H1 (cell line): ENCODE results near the gene TMED10. TPM values are rescaled to one million over a fixed set of nuclear protein-coding genes. Genes with fewer than 3 reads are reported as not detected.

Source experiments
- CTCF ChIA-PET: fragments of 300-600 bp; sonication (Branson Sonifier 250); formaldehyde crosslinking; loops from one replicate; lab custom pipeline; 2021; ENCODE audit not compliant: partially characterized antibody; lab: Charles Lee
- POLR2A ChIA-PET: fragments of 300-600 bp; sonication (Branson Sonifier 250); formaldehyde crosslinking; loops from one replicate; lab custom pipeline; 2021; ENCODE audit warnings: inconsistent platforms; ENCODE audit not compliant: partially characterized antibody; lab: Charles Lee
- DNase-seq, 2 experiments: peaks; one replicate each; pipeline versions ENCODE4 v3.0.0 to v3.0.0-alpha.2; 2010 to 2022; ENCODE audit warnings: low spot score in 2 of 2, low read depth in 1 of 2, mixed read lengths in 1 of 2
- FAIRE-seq: peaks from 2 replicates; lab custom pipeline; 2011; peaks lifted over from hg19 to GRCh38; lab: Jason Lieb, UNC
- H2AFZ ChIP-seq: 2 replicates; pipeline ENCODE4 v1.8.1; 2012; ENCODE audit warnings: low read length, inconsistent platforms
- H2AK5ac ChIP-seq: 2 replicates; pipeline ENCODE4 v1.6.1; 2013; ENCODE audit warnings: low read depth, low read length
- H2BK120ac ChIP-seq: replicated peaks from 2 replicates; pipeline ENCODE3; 2013; ENCODE audit warnings: low read depth, low read length, inconsistent platforms
- H2BK12ac ChIP-seq: 2 replicates; pipeline ENCODE4 v1.6.1; 2013; ENCODE audit warnings: low read depth, low read length
- H2BK15ac ChIP-seq: 2 replicates; pipeline ENCODE4 v1.6.1; 2013; ENCODE audit warnings: low read length
- H2BK20ac ChIP-seq: 2 replicates; pipeline ENCODE4 v1.6.1; 2013; ENCODE audit warnings: low read length
- H2BK5ac ChIP-seq: 2 replicates; pipeline ENCODE4 v1.6.1; 2013; ENCODE audit warnings: low read depth, low read length
- H3K14ac ChIP-seq: 2 replicates; pipeline ENCODE4 v1.6.1; 2013; ENCODE audit warnings: inconsistent platforms; ENCODE audit not compliant: insufficient read length
- H3K18ac ChIP-seq: 2 replicates; pipeline ENCODE4 v1.6.1; 2013; ENCODE audit warnings: low read length; ENCODE audit errors: extremely low read depth
- H3K23ac ChIP-seq: 2 replicates; pipeline ENCODE4 v1.6.1; 2013; ENCODE audit warnings: inconsistent platforms; ENCODE audit not compliant: insufficient read length
- H3K23me2 ChIP-seq: 2 replicates; pipeline ENCODE4 v1.6.1; 2013; ENCODE audit warnings: low read depth, low read length
- H3K27ac ChIP-seq: 2 replicates; pipeline ENCODE4 v1.6.1; 2011; ENCODE audit warnings: low read depth, low read length, inconsistent platforms
- H3K27me3 ChIP-seq, 4 experiments: replicated peaks in 1 of 4; 1 replicate in 1 of 4; 2 replicates in 3 of 4; pipeline versions ENCODE4 v1.6.1 to v1.8.1; 2011 to 2013; ENCODE audit warnings: low read length in 3 of 4, mild to moderate bottlenecking in 3 of 4, inconsistent platforms in 2 of 4, mixed read lengths in 2 of 4, moderate library complexity in 1 of 4; ENCODE audit not compliant: control insufficient read depth in 3 of 4, insufficient read depth in 3 of 4; ENCODE audit errors: extremely low read depth in 1 of 4
- H3K36me3 ChIP-seq, 4 experiments: 2 replicates each; pipeline versions ENCODE4 v1.6.1 to v1.8.1; 2011 to 2013; ENCODE audit warnings: mild to moderate bottlenecking in 4 of 4, low read length in 3 of 4, moderate library complexity in 2 of 4, control low read depth in 1 of 4, inconsistent platforms in 1 of 4; ENCODE audit not compliant: insufficient read depth in 4 of 4, control insufficient read depth in 2 of 4
- H3K4ac ChIP-seq: replicated peaks from 2 replicates; pipeline ENCODE3; 2013; ENCODE audit warnings: low read length, low read depth, mixed read lengths, inconsistent platforms; ENCODE audit not compliant: insufficient read length
- H3K4me1 ChIP-seq, 4 experiments: replicated peaks in 1 of 4; 1 replicate in 1 of 4; 2 replicates in 3 of 4; pipeline versions ENCODE4 v1.6.1 to v1.8.1; 2011 to 2013; ENCODE audit warnings: low read length in 3 of 4, inconsistent platforms in 2 of 4, mixed read lengths in 1 of 4; ENCODE audit not compliant: insufficient read depth in 4 of 4, control insufficient read depth in 3 of 4
- H3K4me2 ChIP-seq, 2 experiments: 2 replicates each; pipeline versions ENCODE4 v1.6.1 to v1.8.1; 2011 to 2013; ENCODE audit warnings: low read depth in 2 of 2, low read length in 2 of 2, control low read depth in 1 of 2, inconsistent platforms in 1 of 2, mild to moderate bottlenecking in 1 of 2; ENCODE audit not compliant: insufficient read depth in 1 of 2
- H3K4me3 ChIP-seq, 4 experiments: fragments of 200-600, 300-600 bp in 1 of 4; sonication (generic), shearing (Covaris generic), sonication (Bioruptor Twin) in 1 of 4; 2 replicates each; pipeline versions ENCODE4 v1.5.1 to v1.8.1; 2011 to 2016; ENCODE audit warnings: low read length in 4 of 4, low read depth in 3 of 4, control low read depth in 2 of 4, inconsistent platforms in 2 of 4, mild to moderate bottlenecking in 2 of 4, mixed read lengths in 1 of 4, moderate library complexity in 1 of 4; ENCODE audit not compliant: insufficient read depth in 2 of 4; ENCODE audit errors: extremely low read depth in 1 of 4
- H3K56ac ChIP-seq: replicated peaks from 2 replicates; pipeline ENCODE3; 2013; ENCODE audit warnings: low read depth, mild to moderate bottlenecking, mixed read lengths, low read length, inconsistent platforms; ENCODE audit not compliant: insufficient read length
- H3K79me1 ChIP-seq: 2 replicates; pipeline ENCODE4 v1.6.1; 2013; ENCODE audit warnings: low read depth, low read length, control low read depth
- H3K79me2 ChIP-seq, 2 experiments: 2 replicates each; pipeline versions ENCODE4 v1.6.1 to v1.8.1; 2012 to 2013; ENCODE audit warnings: low read length in 2 of 2, mild to moderate bottlenecking in 2 of 2, inconsistent platforms in 1 of 2; ENCODE audit not compliant: insufficient read depth in 2 of 2, control insufficient read depth in 1 of 2
- H3K9ac ChIP-seq, 4 experiments: replicated peaks in 1 of 4; 1 replicate in 1 of 4; 2 replicates in 3 of 4; pipeline versions ENCODE4 v1.6.1 to v1.8.1; 2011 to 2013; ENCODE audit warnings: low read depth in 3 of 4, low read length in 3 of 4, control low read depth in 2 of 4, mild to moderate bottlenecking in 2 of 4, moderate library complexity in 2 of 4, inconsistent platforms in 1 of 4; ENCODE audit errors: extremely low read depth in 1 of 4
- H3K9me3 ChIP-seq, 2 experiments: 2 replicates each; pipeline versions ENCODE4 v1.6.1 to v1.8.1; 2012 to 2013; ENCODE audit warnings: mild to moderate bottlenecking in 2 of 2, moderate library complexity in 2 of 2, control low read depth in 1 of 2, inconsistent platforms in 1 of 2, low read depth in 1 of 2, low read length in 1 of 2, mixed read lengths in 1 of 2; ENCODE audit not compliant: insufficient read depth in 2 of 2
- H4K20me1 ChIP-seq, 2 experiments: replicated peaks in 1 of 2; 2 replicates each; pipeline versions ENCODE3 to v1.8.1; 2011 to 2013; ENCODE audit warnings: inconsistent platforms in 2 of 2, low read length in 2 of 2, mild to moderate bottlenecking in 1 of 2; ENCODE audit not compliant: insufficient read depth in 2 of 2, control insufficient read depth in 1 of 2
- H4K5ac ChIP-seq: 2 replicates; pipeline ENCODE4 v1.6.1; 2013; ENCODE audit warnings: low read length, low read depth, mixed read lengths, inconsistent platforms; ENCODE audit not compliant: insufficient read length
- H4K8ac ChIP-seq: 2 replicates; pipeline ENCODE4 v1.8.0; 2013; ENCODE audit warnings: mild to moderate bottlenecking, moderate library complexity, low read length, inconsistent platforms; ENCODE audit not compliant: insufficient read depth; ENCODE audit errors: extremely low read depth
- H4K91ac ChIP-seq: replicated peaks from 2 replicates; pipeline ENCODE3; 2013; ENCODE audit warnings: low read length, mixed read lengths, inconsistent platforms; ENCODE audit not compliant: insufficient read length
- ASH2L ChIP-seq: fragments of 200-600, 300-600 bp; sonication (generic); IDR thresholded peaks from one replicate; pipeline ENCODE4 v1.7.1; 2017; ENCODE audit warnings: low read length
- BACH1 ChIP-seq: IDR thresholded peaks from 2 replicates; pipeline ENCODE4 v1.6.1; 2012; ENCODE audit warnings: low read length, improper control_type of control experiment
- BRCA1 ChIP-seq: IDR thresholded peaks from 2 replicates; pipeline ENCODE4 v1.6.1; 2012; ENCODE audit warnings: low read depth, low read length, improper control_type of control experiment
- CBX8 ChIP-seq: fragments of 300-800, 300-1000 bp; sonication (generic); IDR thresholded peaks from 2 replicates; pipeline ENCODE4 v1.7.1; 2016; ENCODE audit warnings: low read depth, low read length, borderline replicate concordance
- CEBPB ChIP-seq: IDR thresholded peaks from 2 replicates; pipeline ENCODE4 v1.6.1; 2012; ENCODE audit warnings: low read depth, low read length
- CHD1 ChIP-seq: IDR thresholded peaks from 2 replicates; pipeline ENCODE4 v1.6.1; 2012; ENCODE audit warnings: low read depth, low read length, improper control_type of control experiment
- CHD2 ChIP-seq: IDR thresholded peaks from 2 replicates; pipeline ENCODE4 v1.6.1; 2012; ENCODE audit warnings: low read length, improper control_type of control experiment
- JUN ChIP-seq: IDR thresholded peaks from 2 replicates; pipeline ENCODE4 v1.6.1; 2011; ENCODE audit warnings: low read depth, mild to moderate bottlenecking, improper control_type of control experiment, low read length
- KDM1A ChIP-seq: fragments of 200-600, 300-600 bp; sonication (generic); IDR thresholded peaks from 2 replicates; pipeline ENCODE4 v1.7.1; 2016; ENCODE audit warnings: mild to moderate bottlenecking, low read length, borderline replicate concordance
- KDM5A ChIP-seq: fragments of 200-600 bp; IDR thresholded peaks from 2 replicates; pipeline ENCODE4 v1.7.1; 2012; ENCODE audit warnings: mild to moderate bottlenecking, low read length, inconsistent platforms, mixed read lengths
- MAX ChIP-seq: IDR thresholded peaks from 2 replicates; pipeline ENCODE4 v1.6.1; 2012; ENCODE audit warnings: inconsistent platforms
- RAD21 ChIP-seq, 2 experiments: IDR thresholded peaks in 1 of 2; conservative IDR thresholded peaks in 1 of 2; 2 replicates each; pipeline ENCODE4 v1.6.1; 2011; ENCODE audit warnings: low read depth in 2 of 2, low read length in 2 of 2, improper control_type of control experiment in 1 of 2, inconsistent platforms in 1 of 2, mild to moderate bottlenecking in 1 of 2, moderate library complexity in 1 of 2
- SIRT6 ChIP-seq: IDR thresholded peaks from one replicate; pipeline ENCODE4 v1.7.1; 2012; ENCODE audit warnings: low read length, inconsistent platforms
- YY1 ChIP-seq: IDR thresholded peaks from 2 replicates; pipeline ENCODE4 v1.6.1; 2011; ENCODE audit warnings: low read depth, mild to moderate bottlenecking, low read length
- ZNF274 ChIP-seq: IDR thresholded peaks from 2 replicates; pipeline ENCODE4 v1.7.0; 2012; ENCODE audit warnings: low read length, borderline replicate concordance; ENCODE audit errors: extremely low read depth
- WGBS, 2 experiments: shearing (Covaris generic) in 1 of 2; methylation state at CpG; one replicate each; pipeline versions ENCODE4 v1.1.6 to v1.1.7; 2013 to 2015; ENCODE audit warnings: low lambda C conversion rate in 2 of 2, mixed read lengths in 2 of 2, inconsistent platforms in 1 of 2, low coverage in 1 of 2, missing lambda C conversion rate in 1 of 2; ENCODE audit not compliant: insufficient replicate concordance in 2 of 2, insufficient coverage in 1 of 2, insufficient read length in 1 of 2; ENCODE audit errors: extremely low coverage in 1 of 2, missing lambda C conversion rate in 1 of 2; 5-methylcytosine and 5-hydroxymethylcytosine counted together
- polyA plus RNA-seq, 7 experiments: library from polyadenylated mRNA; depleted of rRNA in 3 of 7; stranded (reverse) in 5 of 7; unstranded in 2 of 7; fragments of >200 nt in 5 of 7; fragments of 200-250 nt in 2 of 7; gene quantifications; 1 replicate in 5 of 7; 2 replicates in 1 of 7; 4 replicates in 1 of 7; pipeline versions ENCODE4 v1.2.1 to v1.2.3, GENCODE V29; 2011 to 2013; ENCODE audit warnings: missing spikeins in 2 of 7, mixed read lengths in 2 of 7
- total RNA-seq: library from RNA; stranded (reverse); fragmentation: NEBNext Ultra II Directional; extraction: Animal tissue kit (Norgen Biotek cat#: 25700); gene quantifications from 2 replicates; pipeline ENCODE4 v1.2.1, GENCODE V29; 2021

The TMED10 gene
- total and polyA plus RNA-seq, 2 of the 8 experiments (the other 6 are each of a cell fraction or from before 2014, with no cell fraction given): 218 to 250 TPM

DNA sequence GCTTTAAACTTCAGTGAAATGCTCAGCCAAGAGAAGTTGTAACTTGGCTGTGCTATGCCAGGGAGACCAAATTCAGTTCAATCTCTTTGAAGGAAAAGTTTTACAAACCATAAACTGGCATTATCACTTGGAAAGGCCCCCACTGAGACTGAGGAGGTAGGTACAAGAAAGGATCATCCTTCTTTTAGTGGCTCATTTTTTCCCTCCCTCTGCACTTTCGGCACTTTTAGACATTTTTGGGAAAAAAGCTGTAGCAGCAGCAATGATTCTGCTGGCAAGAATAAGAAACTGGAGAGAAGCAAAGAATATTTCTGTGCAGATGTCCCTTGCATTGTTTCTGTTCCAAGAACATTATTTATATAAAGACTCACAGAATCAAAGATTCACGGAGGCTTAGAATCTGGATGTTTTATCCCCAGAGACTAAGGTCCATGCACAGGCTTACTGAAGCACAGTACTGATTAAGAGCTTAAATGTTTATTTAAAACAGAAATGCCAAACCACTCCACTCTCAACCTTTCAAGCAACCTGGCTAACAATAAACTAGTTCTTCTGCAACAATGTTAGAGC, 94.7 kb downstream of the TMED10 start:
- CTCF ChIA-PET: interaction anchor here (0.6 to 10.6 kb wide), 6 partner anchors 11 to 221 kb away, joined by 3 to 98 read pairs (median 3); no protein-coding TSS in a partner anchor
- Histone ChIP-seq H3K27me3 (no peaks in the 10 kb centered on the region), H2BK120ac (no peak overlapping the region), H3K79me2 (no peaks in the 10 kb centered on the region), H3K23me2 (no peaks in the 10 kb centered on the region), H3K9me3 (no peaks in the 10 kb centered on the region), H3K4me3 (no peak overlapping the region), H3K18ac (no peak overlapping the region), H4K20me1 (no peaks in the 10 kb centered on the region), H3K27ac (no peak overlapping the region), H3K79me1 (no peaks in the 10 kb centered on the region), H2BK12ac (no peak overlapping the region), H3K14ac (no peak overlapping the region), H4K91ac (no peak overlapping the region), H2AFZ (no peak overlapping the region), H3K23ac (no peak overlapping the region), H3K9ac (no peak overlapping the region), H3K4ac (no peak overlapping the region), H2BK5ac (no peak overlapping the region), H3K4me1 (no peaks in the 10 kb centered on the region), H2AK5ac (no peak overlapping the region), H2BK15ac (no peak overlapping the region), H4K8ac (no peak overlapping the region), H3K36me3 (peaks cover 7 to 32% (median 15%) of the 10 kb centered on the region in 4 experiments; a peak in 7 of 8 replicates), H3K56ac (no peak overlapping the region), H3K4me2 (no peak overlapping the region), H4K5ac (no peak overlapping the region), H2BK20ac (no peak overlapping the region)
- TF ChIP-seq JUN (no peak), CBX8 (no peak), KDM5A (no peak), SIRT6 (no peak), CHD2 (no peak), KDM1A (no peak), ASH2L (no peak), CEBPB (no peak), YY1 (no peak), BRCA1 (no peak), CHD1 (no peak), ZNF274 (no peak), RAD21 (IDR thresholded peaks at IDR 0.05 in 1 of 2, conservative IDR thresholded peaks at IDR 0.05 in 1 of 2; ENCODE audit: low read depth in 2 of 2, low read length in 2 of 2) (no peak), BACH1 (no peak), MAX (no peak)
- POLR2A ChIA-PET: interaction anchor here (0.7 to 5.1 kb wide), 3 partner anchors 12 to 45 kb away, joined by 3 to 22 read pairs (median 6); partner anchors contain the start of genes ACYP1, NEK9 and ZC2HC1C
- WGBS, 2 experiments: 97% methylated on average over 2 of the region's 2 CpGs; no CpG with 5 or more reads in 1 of the 2 experiments
- DNase-seq: no peak
- FAIRE-seq: no peak
